ENCODE measurements around the gene FAM107B.

FAM107B gene

DNA sequence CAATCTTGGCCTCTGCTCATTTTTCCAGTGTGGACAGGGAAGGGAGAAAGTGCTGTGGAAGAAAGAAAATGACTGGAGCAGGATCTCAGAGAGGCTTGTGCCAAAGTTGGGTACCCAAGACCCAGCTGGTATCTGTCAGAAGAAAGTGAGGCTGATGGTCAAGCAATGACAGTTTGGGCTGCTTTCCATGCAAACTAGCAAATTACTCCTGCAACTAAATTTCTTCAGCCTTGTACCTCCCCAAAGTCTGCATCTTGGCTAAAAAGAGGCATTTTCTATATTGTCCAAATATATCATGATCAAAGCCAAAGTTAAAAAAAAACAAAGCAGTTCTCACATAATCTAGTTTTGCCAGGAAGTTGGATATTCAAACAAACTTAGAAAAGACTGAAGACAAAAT lies 235.5 kb downstream of the FAM107B start:
- no peak for DNase-seq (ENCODE audit: low read depth, low spot score)
- POLR2A ChIA-PET: no interaction called here
- TF ChIP-seq, protein P1, sequence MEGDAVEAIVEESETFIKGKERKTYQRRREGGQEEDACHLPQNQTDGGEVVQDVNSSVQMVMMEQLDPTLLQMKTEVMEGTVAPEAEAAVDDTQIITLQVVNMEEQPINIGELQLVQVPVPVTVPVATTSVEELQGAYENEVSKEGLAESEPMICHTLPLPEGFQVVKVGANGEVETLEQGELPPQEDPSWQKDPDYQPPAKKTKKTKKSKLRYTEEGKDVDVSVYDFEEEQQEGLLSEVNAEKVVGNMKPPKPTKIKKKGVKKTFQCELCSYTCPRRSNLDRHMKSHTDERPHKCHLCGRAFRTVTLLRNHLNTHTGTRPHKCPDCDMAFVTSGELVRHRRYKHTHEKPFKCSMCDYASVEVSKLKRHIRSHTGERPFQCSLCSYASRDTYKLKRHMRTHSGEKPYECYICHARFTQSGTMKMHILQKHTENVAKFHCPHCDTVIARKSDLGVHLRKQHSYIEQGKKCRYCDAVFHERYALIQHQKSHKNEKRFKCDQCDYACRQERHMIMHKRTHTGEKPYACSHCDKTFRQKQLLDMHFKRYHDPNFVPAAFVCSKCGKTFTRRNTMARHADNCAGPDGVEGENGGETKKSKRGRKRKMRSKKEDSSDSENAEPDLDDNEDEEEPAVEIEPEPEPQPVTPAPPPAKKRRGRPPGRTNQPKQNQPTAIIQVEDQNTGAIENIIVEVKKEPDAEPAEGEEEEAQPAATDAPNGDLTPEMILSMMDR (IDR thresholded peaks at IDR 0.05; ENCODE audit: insufficient read depth, low read length, missing control alignments): no peak
- no peak overlapping the region for H3K4me3 ChIP-seq (ENCODE audit: low read depth, low read length)
- CTCF ChIA-PET: interaction anchor here (2.4 to 3.3 kb wide), 2 partner anchors 281 to 298 kb away, joined by 6 to 23 read pairs; partner anchors contain the start of genes CDNF, HSPA14 and MSANTD7

DNA sequence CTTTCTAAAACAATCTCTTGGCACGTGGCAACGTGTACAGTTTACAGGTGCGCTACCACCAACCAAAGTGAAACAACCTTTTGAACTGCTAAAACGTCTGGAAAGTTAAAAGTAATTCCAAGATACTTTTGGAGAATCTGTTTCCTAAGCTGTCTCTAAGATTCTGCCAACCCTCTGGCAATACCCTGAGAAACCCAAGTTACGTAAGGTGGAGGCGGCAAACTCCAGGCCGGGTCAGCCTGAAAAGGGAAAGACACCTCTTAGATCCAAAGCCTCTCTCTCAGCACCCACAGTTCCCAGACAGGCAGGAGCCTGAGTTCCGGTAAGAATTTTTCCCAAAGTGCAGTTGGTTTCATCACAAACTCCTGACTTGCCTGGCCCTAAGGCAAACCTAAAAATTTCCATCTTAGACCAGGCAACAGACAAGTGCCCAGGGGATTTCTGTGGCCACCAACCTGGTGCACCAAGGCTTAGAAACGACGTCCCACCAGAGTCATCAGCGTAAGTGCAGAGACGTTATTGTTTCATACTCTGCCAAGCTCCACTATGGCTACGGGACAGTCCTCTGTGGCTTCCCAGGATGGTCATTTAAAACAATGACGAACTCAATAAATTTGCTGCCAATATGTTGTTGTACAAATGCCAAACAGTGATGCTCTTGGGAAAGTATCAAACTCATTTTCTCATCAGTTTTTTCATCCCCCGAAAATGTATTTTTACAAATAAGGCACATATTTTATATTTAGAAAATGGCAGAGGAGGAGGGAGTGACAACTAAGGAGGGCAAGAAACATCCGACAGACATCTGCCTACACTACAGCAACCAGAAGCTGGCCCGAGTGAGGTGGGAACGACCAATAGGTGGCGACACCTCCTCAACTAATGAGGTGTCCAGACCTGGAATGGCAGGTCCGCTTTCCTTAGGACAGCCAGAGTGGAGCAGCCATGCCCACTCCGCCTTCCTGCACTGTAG lies 238.2 kb downstream of the FAM107B start:
- no peak for DNase-seq (ENCODE audit: low read depth, low spot score)
- ChIA-PET CTCF (interaction anchor here (0.6 to 4.4 kb wide), 27 partner anchors 10 to 570 kb away, joined by 3 to 63 read pairs (median 4); partner anchors contain the start of genes CDNF, HSPA14, MSANTD7 and SUV39H2), POLR2A (no interaction called here)
- TF ChIP-seq, protein P1 (IDR thresholded peaks at IDR 0.05; ENCODE audit: insufficient read depth, low read length, missing control alignments): peak; percentile 68
- no peak overlapping the region for H3K4me3 ChIP-seq (ENCODE audit: low read depth, low read length)

DNA sequence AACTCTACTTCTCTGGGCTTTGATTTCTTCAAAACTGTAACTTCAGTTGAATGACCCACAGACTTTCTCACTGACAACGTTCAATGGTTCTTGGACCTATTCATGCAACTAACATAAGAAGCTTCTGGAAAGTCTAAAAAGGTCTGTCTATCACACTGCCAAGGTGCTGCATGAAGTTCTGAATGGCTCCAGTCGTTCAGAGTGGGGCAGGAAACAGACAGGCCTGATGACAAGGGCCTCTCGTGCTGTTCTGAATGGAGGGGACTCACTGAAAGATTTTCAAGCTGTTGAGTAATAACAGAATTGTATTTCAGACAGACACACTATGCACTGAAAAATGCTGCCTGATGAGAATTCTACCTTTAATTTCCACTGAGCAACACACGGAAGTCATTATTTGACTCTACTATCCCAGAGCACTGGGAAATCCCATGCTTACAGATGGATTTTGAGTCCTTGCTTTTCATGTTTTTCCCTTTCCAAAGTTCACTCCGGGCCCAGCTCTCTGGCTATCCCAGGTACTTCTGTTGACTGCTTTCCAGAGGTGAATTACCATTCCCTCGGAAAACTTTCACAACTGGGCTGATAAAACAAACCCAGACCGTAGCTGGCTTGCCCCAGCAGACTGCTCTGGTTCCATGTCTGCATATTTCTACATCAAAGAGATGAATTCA lies 239.1 kb downstream of the FAM107B start:
- TF ChIP-seq, protein P1 (IDR thresholded peaks at IDR 0.05; ENCODE audit: insufficient read depth, low read length, missing control alignments): no peak
- no peak for DNase-seq (ENCODE audit: low read depth, low spot score)
- no peak overlapping the region for H3K4me3 ChIP-seq (ENCODE audit: low read depth, low read length)
- ChIA-PET POLR2A (no interaction called here), CTCF (interaction anchor here (1.0 to 4.4 kb wide), 9 partner anchors 8 to 339 kb away, joined by 3 to 63 read pairs (median 5); partner anchors contain the start of genes CDNF, HSPA14 and MSANTD7)

DNA sequence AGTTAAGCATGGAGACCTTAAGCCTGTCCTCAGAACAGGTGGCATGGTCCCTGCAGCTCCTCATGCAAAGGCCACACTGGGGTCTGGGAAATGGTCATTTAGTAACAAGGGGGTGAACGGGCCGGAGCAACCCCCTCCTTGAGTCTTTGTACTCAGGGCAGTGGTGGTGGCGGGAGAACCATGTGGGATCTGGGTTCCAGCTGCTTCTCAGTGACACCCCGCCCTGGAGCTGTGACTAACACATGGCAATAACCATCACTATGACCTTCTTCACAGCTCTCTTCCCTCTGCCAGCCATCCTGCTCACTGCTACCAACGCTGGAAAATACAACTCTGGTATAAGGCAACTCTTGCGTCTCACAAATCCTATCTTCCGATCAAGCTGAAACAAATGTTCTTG lies 240.5 kb downstream of the FAM107B start:
- TF ChIP-seq, protein P1 (IDR thresholded peaks at IDR 0.05; ENCODE audit: insufficient read depth, low read length, missing control alignments): no peak
- CTCF ChIA-PET: interaction anchor here (0.7 to 4.4 kb wide), 4 partner anchors 10 to 289 kb away, joined by 3 to 63 read pairs (median 8); no protein-coding TSS in a partner anchor

DNA sequence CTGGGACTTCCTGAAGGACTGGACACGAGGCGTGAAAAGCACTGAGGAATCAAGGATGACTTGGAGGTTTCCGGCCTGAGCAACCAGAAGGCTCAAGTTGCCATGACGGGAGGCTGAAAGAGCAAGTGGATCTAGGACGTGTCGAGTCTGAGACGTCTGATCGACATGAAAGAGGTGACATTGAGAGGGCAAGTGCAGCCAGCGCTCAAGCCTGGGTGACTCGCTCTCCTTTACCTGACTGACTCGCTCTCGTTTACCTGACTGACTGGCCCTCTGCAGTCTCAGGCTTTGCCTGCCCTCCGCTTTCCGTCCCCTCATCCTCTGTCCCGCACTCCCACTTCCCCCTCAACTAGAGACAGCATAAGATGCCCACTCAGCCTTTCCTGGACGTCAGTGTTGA lies 241.4 kb downstream of the FAM107B start:
- CTCF ChIA-PET: interaction anchor here (0.7 kb wide), 1 partner anchor 10 kb away, joined by 3 read pairs; no protein-coding TSS in a partner anchor

More for the DNA sequence above, 240.5 kb downstream of the FAM107B start:
- H3K4me3 ChIP-seq (ENCODE audit: low read depth, low read length): no peak overlapping the region
- POLR2A ChIA-PET: no interaction called here
- no peak for DNase-seq (ENCODE audit: low read depth, low spot score)

More for the DNA sequence above, 241.4 kb downstream of the FAM107B start:
- no peak overlapping the region for H3K4me3 ChIP-seq (ENCODE audit: low read depth, low read length)
- TF ChIP-seq, protein P1 (IDR thresholded peaks at IDR 0.05; ENCODE audit: insufficient read depth, low read length, missing control alignments): no peak
- POLR2A ChIA-PET: no interaction called here
- no peak for DNase-seq (ENCODE audit: low read depth, low spot score)
